SIG-M5 (cell line): ENCODE measurements around the gene PABPN1.

ENCODE experiments used
- DNase-seq: peaks from one replicate; lab custom pipeline; 2025; lab: John Stamatoyannopoulos, UW

The PABPN1 gene

GRCh38 chr14:23326491-23327332 is 5.5 kb downstream of the PABPN1 start:
- DNase-seq, result no peak

GRCh38 chr14:23327947-23328744 is 6.9 kb downstream of the PABPN1 start:
- DNase-seq, result no peak

- DNase-seq, result no peak
Observed at GRCh38 chr14:23335623-23336022, 14.4 kb downstream of the PABPN1 start.

- DNase-seq, result no peak
Observed at GRCh38 chr14:23339506-23340268, 18.4 kb downstream of the PABPN1 start.

- DNase-seq, result no peak
Observed at GRCh38 chr14:23344481-23344880, 23.2 kb downstream of the PABPN1 start.

GRCh38 chr14:23345987-23346692 is 24.9 kb downstream of the PABPN1 start:
- DNase-seq, result no peak

- DNase-seq, result no peak
Observed at GRCh38 chr14:23346693-23347405, 25.6 kb downstream of the PABPN1 start.

GRCh38 chr14:23347406-23348296 is 26.4 kb downstream of the PABPN1 start:
- DNase-seq, result no peak

GRCh38 chr14:23348297-23348655 is 27.0 kb downstream of the PABPN1 start:
- no peak for DNase-seq

GRCh38 chr14:23349156-23349845 is 28.0 kb downstream of the PABPN1 start:
- no peak for DNase-seq

GRCh38 chr14:23351681-23352505 is 30.6 kb downstream of the PABPN1 start:
- DNase-seq, result no peak

- no peak for DNase-seq
Observed at GRCh38 chr14:23352506-23353432, 31.5 kb downstream of the PABPN1 start, which contains the start of gene SLC22A17. Gene SLC22A17 (minus strand): TSS chr14:23352887.

- DNase-seq, result no peak
Observed at GRCh38 chr14:23353433-23353780, 32.1 kb downstream of the PABPN1 start.

GRCh38 chr14:23354990-23355389 is 33.7 kb downstream of the PABPN1 start:
- no peak for DNase-seq

- DNase-seq, result no peak
Observed at GRCh38 chr14:23355871-23356435, 34.7 kb downstream of the PABPN1 start.

GRCh38 chr14:23356662-23357061 is 35.4 kb downstream of the PABPN1 start:
- DNase-seq, result no peak

GRCh38 chr14:23357261-23357660 is 36.0 kb downstream of the PABPN1 start:
- no peak for DNase-seq
